Muscle layer of duodenum (tissue), 2 donors: ENCODE data around the gene RAB9B.

Experiments
- H3K27ac ChIP-seq: one replicate; pipeline ENCODE4 v1.7.0; 2013; ENCODE audit warnings: mild to moderate bottlenecking, low read length
- H3K27me3 ChIP-seq: one replicate; pipeline ENCODE4 v1.7.0; 2013; ENCODE audit warnings: low read depth, mild to moderate bottlenecking, control low read depth, low read length
- H3K36me3 ChIP-seq, 2 donors: one replicate each; pipeline ENCODE4 v1.7.0; 2013; ENCODE audit warnings: low read length in 2 of 2, control low read depth in 1 of 2, mild to moderate bottlenecking in 1 of 2; ENCODE audit not compliant: insufficient read depth in 2 of 2, control insufficient read depth in 1 of 2
- H3K4me1 ChIP-seq, 2 donors: one replicate each; pipeline ENCODE4 v1.7.0; 2013; ENCODE audit warnings: low read length in 2 of 2, mild to moderate bottlenecking in 2 of 2, control low read depth in 1 of 2, moderate library complexity in 1 of 2; ENCODE audit not compliant: insufficient read depth in 2 of 2, control insufficient read depth in 1 of 2
- H3K4me3 ChIP-seq, 2 donors: one replicate each; pipeline ENCODE4 v1.7.0; 2013; ENCODE audit warnings: low read length in 2 of 2, low read depth in 1 of 2, mild to moderate bottlenecking in 1 of 2
- H3K9me3 ChIP-seq, 2 donors: one replicate each; pipeline ENCODE4 v1.7.0; 2013; ENCODE audit warnings: low read length in 2 of 2, control low read depth in 1 of 2, mild to moderate bottlenecking in 1 of 2; ENCODE audit not compliant: control insufficient read depth in 1 of 2
- donor health status: healthy.

The RAB9B gene, protein sequence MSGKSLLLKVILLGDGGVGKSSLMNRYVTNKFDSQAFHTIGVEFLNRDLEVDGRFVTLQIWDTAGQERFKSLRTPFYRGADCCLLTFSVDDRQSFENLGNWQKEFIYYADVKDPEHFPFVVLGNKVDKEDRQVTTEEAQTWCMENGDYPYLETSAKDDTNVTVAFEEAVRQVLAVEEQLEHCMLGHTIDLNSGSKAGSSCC

GRCh38 chrX:103831803-103832544 is at the start of gene RAB9B:
Gene RAB9B (minus strand): TSS chrX:103832257. CDS start chrX:103825784, 6,473 bp downstream.
- Histone ChIP-seq H3K27ac (no peak within 1 kb of the TSS), H3K9me3 (no peaks in the 10 kb centered on the region), H3K4me3 (peak within 1 kb of the TSS; percentile 56 to 63), H3K4me1 (no peaks in the 10 kb centered on the region), H3K27me3 (no peaks in the 10 kb centered on the region), H3K36me3 (no peaks in the 10 kb centered on the region)

GRCh38 chrX:103879339-103879738 is 47.3 kb upstream of the RAB9B start:
- no peaks in the 10 kb centered on the region for H3K9me3 ChIP-seq
- no peak overlapping the region for H3K27ac ChIP-seq
- H3K27me3 ChIP-seq: no peaks in the 10 kb centered on the region
- no peaks in the 10 kb centered on the region for H3K4me1 ChIP-seq
- H3K36me3 ChIP-seq: no peaks in the 10 kb centered on the region
- H3K4me3 ChIP-seq: no peak overlapping the region

DNA sequence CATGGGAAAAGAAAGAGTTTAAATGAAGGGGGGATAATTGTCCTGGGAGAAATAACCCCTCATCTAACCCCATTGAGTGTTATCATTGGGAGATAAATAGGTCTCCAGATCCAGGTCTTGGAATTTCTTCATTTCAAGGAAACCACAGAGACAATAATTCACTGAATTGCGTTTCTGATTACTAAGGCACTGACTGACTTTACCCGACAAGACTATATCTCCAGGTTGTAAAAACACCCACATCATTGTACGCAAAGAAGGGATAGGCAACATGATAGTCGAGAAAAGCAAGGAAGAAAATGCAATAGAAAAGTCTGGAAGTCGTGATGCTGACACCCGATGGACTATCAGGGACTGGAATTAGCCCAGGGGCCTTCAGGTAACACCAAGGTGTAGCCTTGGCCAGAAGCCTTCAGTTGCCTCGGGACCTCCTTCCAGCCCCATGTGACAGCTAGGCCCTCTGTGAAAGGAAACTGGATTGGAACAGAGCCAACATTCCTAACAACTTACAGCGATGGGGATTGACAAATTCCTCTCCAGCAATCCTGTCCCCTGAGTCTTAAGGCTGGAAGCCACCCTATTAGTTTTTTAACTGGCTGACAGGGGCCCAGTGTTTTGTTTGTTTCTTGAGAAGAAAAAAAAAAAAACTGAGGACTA is 46.5 kb upstream of the RAB9B start:
- no peaks in the 10 kb centered on the region for H3K9me3 ChIP-seq
- H3K27me3 ChIP-seq: no peaks in the 10 kb centered on the region
- H3K27ac ChIP-seq: no peak overlapping the region
- H3K4me3 ChIP-seq: no peak overlapping the region
- H3K36me3 ChIP-seq: no peaks in the 10 kb centered on the region
- no peaks in the 10 kb centered on the region for H3K4me1 ChIP-seq

DNA sequence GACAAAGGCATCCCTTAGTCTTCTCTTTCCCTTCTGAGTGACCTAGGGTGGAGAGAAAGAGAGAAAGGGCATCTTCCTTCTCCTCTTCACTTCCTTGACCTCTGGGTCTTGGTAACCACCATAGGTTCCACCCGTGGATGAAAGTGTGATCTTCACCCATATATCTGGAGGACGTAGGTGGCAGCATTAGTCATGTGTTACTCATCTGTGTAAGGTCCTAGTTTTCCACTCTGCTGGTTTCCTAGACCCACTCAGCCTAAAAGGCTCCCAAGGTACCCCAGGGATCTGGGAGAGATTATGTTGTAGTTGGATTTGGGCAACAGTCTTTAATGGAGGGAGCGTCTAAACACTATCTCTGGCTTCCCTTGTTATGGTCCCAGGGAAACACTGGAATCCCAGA is 45.5 kb upstream of the RAB9B start:
- Histone ChIP-seq H3K27me3 (no peaks in the 10 kb centered on the region), H3K27ac (no peak overlapping the region), H3K4me1 (no peaks in the 10 kb centered on the region), H3K36me3 (no peaks in the 10 kb centered on the region), H3K4me3 (no peak overlapping the region), H3K9me3 (no peaks in the 10 kb centered on the region)

GRCh38 chrX:103864886-103865534 is 33.0 kb upstream of the RAB9B start:
- no peaks in the 10 kb centered on the region for H3K9me3 ChIP-seq
- H3K27me3 ChIP-seq: no peaks in the 10 kb centered on the region
- peak overlapping the region; percentile 23 for H3K27ac ChIP-seq
- H3K4me3 ChIP-seq: no peak overlapping the region
- H3K36me3 ChIP-seq: no peaks in the 10 kb centered on the region
- H3K4me1 ChIP-seq: no peaks in the 10 kb centered on the region

DNA sequence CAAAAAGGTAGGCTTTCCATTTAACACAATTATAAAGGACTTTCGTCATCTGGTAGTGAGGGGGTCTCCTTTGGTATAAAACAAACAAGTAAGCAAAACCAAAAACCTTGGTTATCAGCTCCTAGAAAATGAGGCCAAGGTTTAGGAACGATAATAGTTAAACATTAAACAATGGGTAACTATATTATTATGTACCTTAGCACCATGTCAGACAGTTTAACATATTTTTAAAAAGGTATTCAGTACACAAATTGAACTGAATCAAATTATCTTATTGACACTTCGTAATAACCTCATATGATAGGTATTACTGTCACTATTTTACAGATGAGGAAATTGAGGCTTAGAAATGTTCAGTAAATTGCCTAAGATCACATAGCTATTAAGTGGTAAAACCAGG is 32.1 kb upstream of the RAB9B start:
- H3K27ac ChIP-seq: no peak overlapping the region
- H3K36me3 ChIP-seq: no peaks in the 10 kb centered on the region
- no peaks in the 10 kb centered on the region for H3K9me3 ChIP-seq
- no peaks in the 10 kb centered on the region for H3K27me3 ChIP-seq
- H3K4me1 ChIP-seq: no peaks in the 10 kb centered on the region
- H3K4me3 ChIP-seq: no peak overlapping the region

GRCh38 chrX:103861200-103861599 is 29.1 kb upstream of the RAB9B start:
- Histone ChIP-seq H3K36me3 (no peaks in the 10 kb centered on the region), H3K9me3 (no peaks in the 10 kb centered on the region), H3K4me3 (no peak overlapping the region), H3K27ac (no peak overlapping the region), H3K4me1 (no peaks in the 10 kb centered on the region), H3K27me3 (no peaks in the 10 kb centered on the region)

GRCh38 chrX:103849558-103849957 is 17.5 kb upstream of the RAB9B start:
- Histone ChIP-seq H3K36me3 (no peaks in the 10 kb centered on the region), H3K27ac (no peak overlapping the region)

GRCh38 chrX:103847174-103847870 is 15.3 kb upstream of the RAB9B start:
- Histone ChIP-seq H3K27me3 (no peaks in the 10 kb centered on the region), H3K4me3 (no peak overlapping the region), H3K4me1 (no peaks in the 10 kb centered on the region), H3K27ac (no peak overlapping the region), H3K36me3 (no peaks in the 10 kb centered on the region), H3K9me3 (no peaks in the 10 kb centered on the region)

More at GRCh38 chrX:103849558-103849957, 17.5 kb upstream of the RAB9B start:
- no peaks in the 10 kb centered on the region for H3K9me3 ChIP-seq
- no peak overlapping the region for H3K4me3 ChIP-seq
- no peaks in the 10 kb centered on the region for H3K27me3 ChIP-seq
- H3K4me1 ChIP-seq: no peaks in the 10 kb centered on the region

GRCh38 chrX:103846386-103846785 is 14.3 kb upstream of the RAB9B start:
- Histone ChIP-seq H3K9me3 (no peaks in the 10 kb centered on the region), H3K27ac (no peak overlapping the region), H3K4me3 (no peak overlapping the region), H3K27me3 (no peaks in the 10 kb centered on the region), H3K36me3 (no peaks in the 10 kb centered on the region), H3K4me1 (no peaks in the 10 kb centered on the region)

DNA sequence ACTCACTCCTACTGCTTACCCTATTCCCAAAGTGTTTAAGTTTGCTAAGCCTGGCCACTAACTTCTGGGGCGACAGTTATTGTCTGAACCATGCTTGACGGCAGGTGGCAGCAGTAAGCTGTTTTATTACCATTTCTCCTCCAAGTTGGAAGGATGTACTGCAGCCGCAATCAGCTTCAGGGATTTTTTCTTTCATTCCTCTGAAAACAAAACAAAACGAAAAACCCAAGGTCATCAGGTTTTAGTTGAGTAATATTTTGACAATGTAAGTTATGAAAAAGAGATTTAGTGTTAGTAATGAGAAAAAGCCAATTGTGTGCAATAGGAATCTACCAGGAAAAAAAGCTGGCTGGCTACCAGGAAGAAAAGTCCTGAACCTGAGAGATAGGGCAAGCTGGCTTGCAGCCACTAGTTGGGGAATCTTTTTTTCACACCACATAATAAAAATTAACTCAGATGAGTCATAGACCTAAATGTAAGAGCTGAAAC is 13.2 kb upstream of the RAB9B start:
- no peaks in the 10 kb centered on the region for H3K4me1 ChIP-seq
- no peaks in the 10 kb centered on the region for H3K36me3 ChIP-seq
- H3K9me3 ChIP-seq: no peaks in the 10 kb centered on the region
- H3K4me3 ChIP-seq: no peak overlapping the region
- no peak overlapping the region for H3K27ac ChIP-seq
- no peaks in the 10 kb centered on the region for H3K27me3 ChIP-seq
